NCI-H82 treated with DMSO at 0.1 percent for 48 hours (cell line): ENCODE measurements around the gene OR2AT4.
"Not testable (repeated sequence)": the region's sequence is repeated elsewhere in the genome, so short reads cannot be mapped to it uniquely, and the experiment has no call there.

Source experiments
- DNase-seq: peaks from one replicate; lab custom pipeline; 2025; ENCODE audit not compliant: unreplicated experiment; lab: John Stamatoyannopoulos, UW

OR2AT4 gene

GRCh38 chr11:75096456-75097172, at the start of gene OR2AT4:
TSS of gene OR2AT4 (minus strand) at chr11:75096876.
- DNase-seq = no peak

- DNase-seq = no peak
These were observed 49.4 kb upstream of the OR2AT4 start for GRCh38 chr11:75145972-75146519.

- no peak for DNase-seq
These were observed 48.7 kb upstream of the OR2AT4 start for GRCh38 chr11:75145196-75145971.

- no peak for DNase-seq
These were observed 48.0 kb upstream of the OR2AT4 start for GRCh38 chr11:75144716-75145014.

- DNase-seq = no peak
These were observed 46.7 kb upstream of the OR2AT4 start for GRCh38 chr11:75143420-75143731.

GRCh38 chr11:75142714-75143419, 46.2 kb upstream of the OR2AT4 start:
- DNase-seq = no peak

- no peak for DNase-seq
These were observed 44.5 kb upstream of the OR2AT4 start for GRCh38 chr11:75141166-75141565.

GRCh38 chr11:75140269-75141138, 43.8 kb upstream of the OR2AT4 start:
- DNase-seq = no peak

GRCh38 chr11:75135651-75136050, 39.0 kb upstream of the OR2AT4 start:
- DNase-seq = no peak

GRCh38 chr11:75135021-75135650, 38.5 kb upstream of the OR2AT4 start:
- no peak for DNase-seq

GRCh38 chr11:75133976-75134375, 37.3 kb upstream of the OR2AT4 start:
- no peak for DNase-seq

GRCh38 chr11:75132080-75132479, 35.4 kb upstream of the OR2AT4 start:
- no peak for DNase-seq

GRCh38 chr11:75126564-75126963, 29.9 kb upstream of the OR2AT4 start:
- no peak for DNase-seq

GRCh38 chr11:75118577-75118976, 21.9 kb upstream of the OR2AT4 start:
- no peak for DNase-seq

- DNase-seq = no peak
These were observed 17.8 kb upstream of the OR2AT4 start for GRCh38 chr11:75114465-75114864.

- DNase-seq = no peak
These were observed 16.4 kb upstream of the OR2AT4 start for GRCh38 chr11:75113030-75113429.

- no peak for DNase-seq
These were observed 15.5 kb upstream of the OR2AT4 start for GRCh38 chr11:75112200-75112599.

- no peak for DNase-seq
These were observed 10.5 kb upstream of the OR2AT4 start for GRCh38 chr11:75107187-75107586.

GRCh38 chr11:75105967-75106681, 9.4 kb upstream of the OR2AT4 start:
- not testable (repeated sequence) for DNase-seq

GRCh38 chr11:75105462-75105925, 8.8 kb upstream of the OR2AT4 start:
- no peak for DNase-seq
